ENCODE data around the gene PRKCE.

PRKCE gene

GRCh38 chr2:45898819-45899218 lies 247.3 kb downstream of the PRKCE start:
- H3K4me3 ChIP-seq (ENCODE audit: low read length) = no peak overlapping the region
- H3K27me3 ChIP-seq (ENCODE audit: insufficient read depth, low read length) = no peaks in the 10 kb centered on the region
- no peak overlapping the region for H3K27ac ChIP-seq (ENCODE audit: low read depth, low read length)
- no peaks in the 10 kb centered on the region for H3K9me3 ChIP-seq (ENCODE audit: insufficient read depth, low read depth, low read length)
- H3K36me3 ChIP-seq (ENCODE audit: insufficient read depth, low read length) = no peaks in the 10 kb centered on the region
- 97% methylated on average over 3 of the region's 3 CpGs for WGBS
- no peak overlapping the region for H3K9ac ChIP-seq (ENCODE audit: low read depth, low read length)
- H3K4me1 ChIP-seq (ENCODE audit: insufficient read depth, low read length) = no peaks in the 10 kb centered on the region

- Histone ChIP-seq H3K4me3 (ENCODE audit: low read length) (no peak overlapping the region), H3K27ac (ENCODE audit: low read depth, low read length) (no peak overlapping the region), H3K27me3 (ENCODE audit: insufficient read depth, low read length) (no peaks in the 10 kb centered on the region), H3K9me3 (ENCODE audit: insufficient read depth, low read depth, low read length) (no peaks in the 10 kb centered on the region), H3K4me1 (ENCODE audit: insufficient read depth, low read length) (no peaks in the 10 kb centered on the region), H3K9ac (ENCODE audit: low read depth, low read length) (no peak overlapping the region), H3K36me3 (ENCODE audit: insufficient read depth, low read length) (no peaks in the 10 kb centered on the region)
- 94% methylated on average over 5 of the region's 5 CpGs for WGBS
Measured at GRCh38 chr2:45899926-45900325, 248.5 kb downstream of the PRKCE start.

- Histone ChIP-seq H3K4me1 (ENCODE audit: insufficient read depth, low read length) (no peaks in the 10 kb centered on the region), H3K9me3 (ENCODE audit: insufficient read depth, low read depth, low read length) (no peaks in the 10 kb centered on the region), H3K36me3 (ENCODE audit: insufficient read depth, low read length) (no peaks in the 10 kb centered on the region), H3K27me3 (ENCODE audit: insufficient read depth, low read length) (no peaks in the 10 kb centered on the region), H3K9ac (ENCODE audit: low read depth, low read length) (no peak overlapping the region), H3K4me3 (ENCODE audit: low read length) (no peak overlapping the region), H3K27ac (ENCODE audit: low read depth, low read length) (no peak overlapping the region)
- WGBS = 94% methylated on average over 6 of the region's 7 CpGs
Measured at GRCh38 chr2:45901468-45902032, 250.1 kb downstream of the PRKCE start.

- Histone ChIP-seq H3K36me3 (ENCODE audit: insufficient read depth, low read length) (no peaks in the 10 kb centered on the region), H3K9ac (ENCODE audit: low read depth, low read length) (no peak overlapping the region), H3K4me3 (ENCODE audit: low read length) (no peak overlapping the region), H3K9me3 (ENCODE audit: insufficient read depth, low read depth, low read length) (no peaks in the 10 kb centered on the region), H3K27ac (ENCODE audit: low read depth, low read length) (no peak overlapping the region), H3K27me3 (ENCODE audit: insufficient read depth, low read length) (no peaks in the 10 kb centered on the region), H3K4me1 (ENCODE audit: insufficient read depth, low read length) (no peaks in the 10 kb centered on the region)
Measured at GRCh38 chr2:45902380-45902779, 250.9 kb downstream of the PRKCE start.

GRCh38 chr2:45902781-45903375 lies 251.4 kb downstream of the PRKCE start:
- no peaks in the 10 kb centered on the region for H3K9me3 ChIP-seq (ENCODE audit: insufficient read depth, low read depth, low read length)
- no peaks in the 10 kb centered on the region for H3K4me1 ChIP-seq (ENCODE audit: insufficient read depth, low read length)
- H3K4me3 ChIP-seq (ENCODE audit: low read length) = no peak overlapping the region
- 83% methylated on average over 2 of the region's 2 CpGs for WGBS
- no peak overlapping the region for H3K27ac ChIP-seq (ENCODE audit: low read depth, low read length)
- H3K9ac ChIP-seq (ENCODE audit: low read depth, low read length) = no peak overlapping the region
- no peaks in the 10 kb centered on the region for H3K27me3 ChIP-seq (ENCODE audit: insufficient read depth, low read length)
- H3K36me3 ChIP-seq (ENCODE audit: insufficient read depth, low read length) = no peaks in the 10 kb centered on the region

GRCh38 chr2:45904267-45904945 lies 252.9 kb downstream of the PRKCE start:
- no peak overlapping the region for H3K9ac ChIP-seq (ENCODE audit: low read depth, low read length)
- H3K27me3 ChIP-seq (ENCODE audit: insufficient read depth, low read length) = no peaks in the 10 kb centered on the region
- no peaks in the 10 kb centered on the region for H3K4me1 ChIP-seq (ENCODE audit: insufficient read depth, low read length)
- no peak overlapping the region for H3K27ac ChIP-seq (ENCODE audit: low read depth, low read length)
- 96% methylated on average over 15 of the region's 15 CpGs for WGBS
- H3K4me3 ChIP-seq (ENCODE audit: low read length) = no peak overlapping the region
- no peaks in the 10 kb centered on the region for H3K36me3 ChIP-seq (ENCODE audit: insufficient read depth, low read length)
- H3K9me3 ChIP-seq (ENCODE audit: insufficient read depth, low read depth, low read length) = no peaks in the 10 kb centered on the region

GRCh38 chr2:45904946-45905631 lies 253.6 kb downstream of the PRKCE start:
- WGBS = 92% methylated on average over 8 of the region's 8 CpGs
- H3K36me3 ChIP-seq (ENCODE audit: insufficient read depth, low read length) = no peaks in the 10 kb centered on the region
- no peaks in the 10 kb centered on the region for H3K4me1 ChIP-seq (ENCODE audit: insufficient read depth, low read length)
- no peaks in the 10 kb centered on the region for H3K27me3 ChIP-seq (ENCODE audit: insufficient read depth, low read length)
- no peak overlapping the region for H3K27ac ChIP-seq (ENCODE audit: low read depth, low read length)
- H3K9me3 ChIP-seq (ENCODE audit: insufficient read depth, low read depth, low read length) = no peaks in the 10 kb centered on the region
- no peak overlapping the region for H3K4me3 ChIP-seq (ENCODE audit: low read length)
- no peak overlapping the region for H3K9ac ChIP-seq (ENCODE audit: low read depth, low read length)

- H3K9ac ChIP-seq (ENCODE audit: low read depth, low read length) = no peak overlapping the region
- H3K9me3 ChIP-seq (ENCODE audit: insufficient read depth, low read depth, low read length) = no peaks in the 10 kb centered on the region
- WGBS = 97% methylated on average over 4 of the region's 5 CpGs
- no peak overlapping the region for H3K4me3 ChIP-seq (ENCODE audit: low read length)
- no peaks in the 10 kb centered on the region for H3K27me3 ChIP-seq (ENCODE audit: insufficient read depth, low read length)
- H3K27ac ChIP-seq (ENCODE audit: low read depth, low read length) = no peak overlapping the region
- H3K4me1 ChIP-seq (ENCODE audit: insufficient read depth, low read length) = no peaks in the 10 kb centered on the region
- H3K36me3 ChIP-seq (ENCODE audit: insufficient read depth, low read length) = no peaks in the 10 kb centered on the region
Measured at GRCh38 chr2:45905632-45905958, 254.1 kb downstream of the PRKCE start.

- 91% methylated on average over 9 of the region's 9 CpGs for WGBS
- no peak overlapping the region for H3K9ac ChIP-seq (ENCODE audit: low read depth, low read length)
- no peaks in the 10 kb centered on the region for H3K36me3 ChIP-seq (ENCODE audit: insufficient read depth, low read length)
- no peak overlapping the region for H3K4me3 ChIP-seq (ENCODE audit: low read length)
- H3K9me3 ChIP-seq (ENCODE audit: insufficient read depth, low read depth, low read length) = no peaks in the 10 kb centered on the region
- H3K4me1 ChIP-seq (ENCODE audit: insufficient read depth, low read length) = no peaks in the 10 kb centered on the region
- no peak overlapping the region for H3K27ac ChIP-seq (ENCODE audit: low read depth, low read length)
- H3K27me3 ChIP-seq (ENCODE audit: insufficient read depth, low read length) = no peaks in the 10 kb centered on the region
Measured at GRCh38 chr2:45907592-45907991, 256.1 kb downstream of the PRKCE start.

GRCh38 chr2:45908316-45909170 lies 257.1 kb downstream of the PRKCE start:
- H3K27ac ChIP-seq (ENCODE audit: low read depth, low read length) = no peak overlapping the region
- H3K27me3 ChIP-seq (ENCODE audit: insufficient read depth, low read length) = no peaks in the 10 kb centered on the region
- H3K9ac ChIP-seq (ENCODE audit: low read depth, low read length) = no peak overlapping the region
- H3K4me1 ChIP-seq (ENCODE audit: insufficient read depth, low read length) = no peaks in the 10 kb centered on the region
- no peaks in the 10 kb centered on the region for H3K9me3 ChIP-seq (ENCODE audit: insufficient read depth, low read depth, low read length)
- no peak overlapping the region for H3K4me3 ChIP-seq (ENCODE audit: low read length)
- no peaks in the 10 kb centered on the region for H3K36me3 ChIP-seq (ENCODE audit: insufficient read depth, low read length)
- 92% methylated on average over 12 of the region's 12 CpGs for WGBS

GRCh38 chr2:45909171-45909565 lies 257.7 kb downstream of the PRKCE start:
- H3K36me3 ChIP-seq (ENCODE audit: insufficient read depth, low read length) = no peaks in the 10 kb centered on the region
- WGBS = 100% methylated on average over 3 of the region's 3 CpGs
- no peak overlapping the region for H3K27ac ChIP-seq (ENCODE audit: low read depth, low read length)

More at GRCh38 chr2:45909171-45909565, 257.7 kb downstream of the PRKCE start:
- H3K9me3 ChIP-seq (ENCODE audit: insufficient read depth, low read depth, low read length) = no peaks in the 10 kb centered on the region
- no peak overlapping the region for H3K4me3 ChIP-seq (ENCODE audit: low read length)
- H3K4me1 ChIP-seq (ENCODE audit: insufficient read depth, low read length) = no peaks in the 10 kb centered on the region
- no peaks in the 10 kb centered on the region for H3K27me3 ChIP-seq (ENCODE audit: insufficient read depth, low read length)
- no peak overlapping the region for H3K9ac ChIP-seq (ENCODE audit: low read depth, low read length)

Data from HUES64 (cell line).